ENCODE measurements around the gene XRCC1. TPM values are rescaled to one million over a fixed set of nuclear protein-coding genes. Genes with fewer than 3 reads are reported as not detected.
A peak's percentile ranks its signal among the peaks of the same experiment; 100 is the strongest.

XRCC1 gene
- total and polyA plus RNA-seq, 9 of the 15 experiments (the other 6 are each of a cell fraction or from before 2014, with no cell fraction given): 1.5 to 36.9 (median 24.9) TPM

- peak; percentile 50; the same call in 1 of the 2 replicates for TF ChIP-seq ZNF263 (CRISPR knock-in tag; IDR thresholded peaks at IDR 0.05; ENCODE audit: borderline replicate concordance)
- TF ChIP-seq HDGF (IDR thresholded peaks at IDR 0.05): no peak
- 0 out of 2 replicates have a peak, but pooled peaks have one; percentile 54 for TF ChIP-seq ZNF444 (CRISPR knock-in tag; IDR thresholded peaks at IDR 0.05)
- no peak for TF ChIP-seq RNF2 (IDR thresholded peaks at IDR 0.05)
- TF ChIP-seq, protein P1, sequence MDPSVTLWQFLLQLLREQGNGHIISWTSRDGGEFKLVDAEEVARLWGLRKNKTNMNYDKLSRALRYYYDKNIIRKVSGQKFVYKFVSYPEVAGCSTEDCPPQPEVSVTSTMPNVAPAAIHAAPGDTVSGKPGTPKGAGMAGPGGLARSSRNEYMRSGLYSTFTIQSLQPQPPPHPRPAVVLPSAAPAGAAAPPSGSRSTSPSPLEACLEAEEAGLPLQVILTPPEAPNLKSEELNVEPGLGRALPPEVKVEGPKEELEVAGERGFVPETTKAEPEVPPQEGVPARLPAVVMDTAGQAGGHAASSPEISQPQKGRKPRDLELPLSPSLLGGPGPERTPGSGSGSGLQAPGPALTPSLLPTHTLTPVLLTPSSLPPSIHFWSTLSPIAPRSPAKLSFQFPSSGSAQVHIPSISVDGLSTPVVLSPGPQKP (CRISPR knock-in tag; IDR thresholded peaks at IDR 0.05): no peak
- TF ChIP-seq, protein P2, sequence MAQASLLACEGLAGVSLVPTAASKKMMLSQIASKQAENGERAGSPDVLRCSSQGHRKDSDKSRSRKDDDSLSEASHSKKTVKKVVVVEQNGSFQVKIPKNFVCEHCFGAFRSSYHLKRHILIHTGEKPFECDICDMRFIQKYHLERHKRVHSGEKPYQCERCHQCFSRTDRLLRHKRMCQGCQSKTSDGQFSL (CRISPR knock-in tag; IDR thresholded peaks at IDR 0.05): no peak
- TF ChIP-seq, protein P2 (tag; IDR thresholded peaks at IDR 0.05): no peak
- TF ChIP-seq ZNF436 (CRISPR knock-in tag; IDR thresholded peaks at IDR 0.05): no peak
- no peak for TF ChIP-seq KLF1 (tag; IDR thresholded peaks at IDR 0.05)
- no peak for TF ChIP-seq RBM14 (IDR thresholded peaks at IDR 0.05; ENCODE audit: borderline replicate concordance, insufficient read depth, low read depth, low read length)
- TF ChIP-seq CBFA2T2 (conservative IDR thresholded peaks at IDR 0.05): no peak
- TF ChIP-seq RFX1 (IDR thresholded peaks at IDR 0.05): peak; percentile 97
- TF ChIP-seq KAT8 (IDR thresholded peaks at IDR 0.05; ENCODE audit: low read depth): no peak
- peak; percentile 80 for TF ChIP-seq KDM5B (IDR thresholded peaks at IDR 0.05; ENCODE audit: insufficient replicate concordance, low read depth, low read length)
- TF ChIP-seq CHD1 (IDR thresholded peaks at IDR 0.05; ENCODE audit: low read length): no peak
- TF ChIP-seq ZNF133 (CRISPR knock-in tag; IDR thresholded peaks at IDR 0.05): no peak
- TF ChIP-seq, protein P3, sequence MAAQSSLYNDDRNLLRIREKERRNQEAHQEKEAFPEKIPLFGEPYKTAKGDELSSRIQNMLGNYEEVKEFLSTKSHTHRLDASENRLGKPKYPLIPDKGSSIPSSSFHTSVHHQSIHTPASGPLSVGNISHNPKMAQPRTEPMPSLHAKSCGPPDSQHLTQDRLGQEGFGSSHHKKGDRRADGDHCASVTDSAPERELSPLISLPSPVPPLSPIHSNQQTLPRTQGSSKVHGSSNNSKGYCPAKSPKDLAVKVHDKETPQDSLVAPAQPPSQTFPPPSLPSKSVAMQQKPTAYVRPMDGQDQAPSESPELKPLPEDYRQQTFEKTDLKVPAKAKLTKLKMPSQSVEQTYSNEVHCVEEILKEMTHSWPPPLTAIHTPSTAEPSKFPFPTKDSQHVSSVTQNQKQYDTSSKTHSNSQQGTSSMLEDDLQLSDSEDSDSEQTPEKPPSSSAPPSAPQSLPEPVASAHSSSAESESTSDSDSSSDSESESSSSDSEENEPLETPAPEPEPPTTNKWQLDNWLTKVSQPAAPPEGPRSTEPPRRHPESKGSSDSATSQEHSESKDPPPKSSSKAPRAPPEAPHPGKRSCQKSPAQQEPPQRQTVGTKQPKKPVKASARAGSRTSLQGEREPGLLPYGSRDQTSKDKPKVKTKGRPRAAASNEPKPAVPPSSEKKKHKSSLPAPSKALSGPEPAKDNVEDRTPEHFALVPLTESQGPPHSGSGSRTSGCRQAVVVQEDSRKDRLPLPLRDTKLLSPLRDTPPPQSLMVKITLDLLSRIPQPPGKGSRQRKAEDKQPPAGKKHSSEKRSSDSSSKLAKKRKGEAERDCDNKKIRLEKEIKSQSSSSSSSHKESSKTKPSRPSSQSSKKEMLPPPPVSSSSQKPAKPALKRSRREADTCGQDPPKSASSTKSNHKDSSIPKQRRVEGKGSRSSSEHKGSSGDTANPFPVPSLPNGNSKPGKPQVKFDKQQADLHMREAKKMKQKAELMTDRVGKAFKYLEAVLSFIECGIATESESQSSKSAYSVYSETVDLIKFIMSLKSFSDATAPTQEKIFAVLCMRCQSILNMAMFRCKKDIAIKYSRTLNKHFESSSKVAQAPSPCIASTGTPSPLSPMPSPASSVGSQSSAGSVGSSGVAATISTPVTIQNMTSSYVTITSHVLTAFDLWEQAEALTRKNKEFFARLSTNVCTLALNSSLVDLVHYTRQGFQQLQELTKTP (IDR thresholded peaks at IDR 0.05; ENCODE audit: low read depth in 1 of 2, partially characterized antibody in 2 of 2): peak in 1 of 2 experiments; percentile 48
- TF ChIP-seq ARHGAP35 (IDR thresholded peaks at IDR 0.05; ENCODE audit: partially characterized antibody): no peak
- TF ChIP-seq ZNF75A (CRISPR knock-in tag; IDR thresholded peaks at IDR 0.05): no peak
- TF ChIP-seq SMARCE1 (IDR thresholded peaks at IDR 0.05): no peak
- TF ChIP-seq, protein P4, sequence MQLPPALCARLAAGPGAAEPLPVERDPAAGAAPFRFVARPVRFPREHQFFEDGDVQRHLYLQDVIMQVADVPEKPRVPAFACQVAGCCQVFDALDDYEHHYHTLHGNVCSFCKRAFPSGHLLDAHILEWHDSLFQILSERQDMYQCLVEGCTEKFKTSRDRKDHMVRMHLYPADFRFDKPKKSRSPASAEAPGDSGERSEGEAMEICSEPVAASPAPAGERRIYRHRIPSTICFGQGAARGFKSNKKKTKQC (CRISPR knock-in tag; IDR thresholded peaks at IDR 0.05): peak; percentile 71; the same call in 1 of the 2 replicates
These were observed at the start of gene XRCC1, which contains the start of gene PINLYP (continued) for GRCh38 chr19:43575156-43575950.
